ENCODE results near the gene KRTAP4-8.
"Not testable (repeated sequence)": the region's sequence is repeated elsewhere in the genome, so short reads cannot be mapped to it uniquely, and the experiment has no call there.

The KRTAP4-8 gene

GRCh38 chr17:41107941-41108450 lies 10.1 kb upstream of the KRTAP4-8 start:
- H3K27me3 ChIP-seq (replicated peaks; ENCODE audit: control insufficient read depth, insufficient read depth, low read length), result no peaks in the 10 kb centered on the region; the same call in 1 of the 2 replicates
- no peak for DNase-seq (ENCODE audit: extremely low read depth, insufficient read length)
- H3K4me3 ChIP-seq (replicated peaks; ENCODE audit: low read depth, low read length), result no peak overlapping the region
- no peaks in the 10 kb centered on the region for H3K36me3 ChIP-seq (ENCODE audit: control insufficient read depth, insufficient read depth, low read length)
- no peak for TF ChIP-seq CTCF (IDR thresholded peaks at IDR 0.05; ENCODE audit: insufficient read depth, low read length, poor library complexity, severe bottlenecking)

GRCh38 chr17:41105347-41105746 lies 7.4 kb upstream of the KRTAP4-8 start, which contains the start of gene KRTAP4-9:
Gene KRTAP4-9 (plus strand): TSS chr17:41105389. CDS start chr17:41105389, 0 bp downstream.
- not testable (repeated sequence) for H3K27me3 ChIP-seq (replicated peaks; ENCODE audit: control insufficient read depth, insufficient read depth, low read length); H3K4me3 ChIP-seq (replicated peaks; ENCODE audit: low read depth, low read length); H3K36me3 ChIP-seq (ENCODE audit: control insufficient read depth, insufficient read depth, low read length); DNase-seq (ENCODE audit: extremely low read depth, insufficient read length)

GRCh38 chr17:41104386-41105038 lies 6.6 kb upstream of the KRTAP4-8 start:
- H3K27me3 ChIP-seq (replicated peaks; ENCODE audit: control insufficient read depth, insufficient read depth, low read length); DNase-seq (ENCODE audit: extremely low read depth, insufficient read length); H3K36me3 ChIP-seq (ENCODE audit: control insufficient read depth, insufficient read depth, low read length); H3K4me3 ChIP-seq (replicated peaks; ENCODE audit: low read depth, low read length): not testable (repeated sequence)

GRCh38 chr17:41103896-41104295 lies 6.0 kb upstream of the KRTAP4-8 start:
- no peak for TF ChIP-seq CTCF (IDR thresholded peaks at IDR 0.05; ENCODE audit: insufficient read depth, low read length, poor library complexity, severe bottlenecking)
- no peaks in the 10 kb centered on the region; the same call in 1 of the 2 replicates for H3K27me3 ChIP-seq (replicated peaks; ENCODE audit: control insufficient read depth, insufficient read depth, low read length)
- no peaks in the 10 kb centered on the region for H3K36me3 ChIP-seq (ENCODE audit: control insufficient read depth, insufficient read depth, low read length)
- DNase-seq (ENCODE audit: extremely low read depth, insufficient read length), result no peak
- no peak overlapping the region for H3K4me3 ChIP-seq (replicated peaks; ENCODE audit: low read depth, low read length)

GRCh38 chr17:41101586-41102259 lies 3.8 kb upstream of the KRTAP4-8 start, which contains the start of gene KRTAP4-16:
Gene KRTAP4-16 (minus strand): TSS chr17:41102209. CDS start chr17:41102209, 0 bp downstream.
- Histone ChIP-seq H3K36me3 (ENCODE audit: control insufficient read depth, insufficient read depth, low read length) (no peaks in the 10 kb centered on the region), H3K4me3 (replicated peaks; ENCODE audit: low read depth, low read length) (no peak within 1 kb of the TSS), H3K27me3 (replicated peaks; ENCODE audit: control insufficient read depth, insufficient read depth, low read length) (no peaks in the 10 kb centered on the region)
- no peak for TF ChIP-seq CTCF (IDR thresholded peaks at IDR 0.05; ENCODE audit: insufficient read depth, low read length, poor library complexity, severe bottlenecking)
- no peak for DNase-seq (ENCODE audit: extremely low read depth, insufficient read length)

- not testable (repeated sequence) for DNase-seq (ENCODE audit: extremely low read depth, insufficient read length); H3K36me3 ChIP-seq (ENCODE audit: control insufficient read depth, insufficient read depth, low read length); H3K4me3 ChIP-seq (replicated peaks; ENCODE audit: low read depth, low read length); H3K27me3 ChIP-seq (replicated peaks; ENCODE audit: control insufficient read depth, insufficient read depth, low read length)
Measured at GRCh38 chr17:41099682-41100480, 1.9 kb upstream of the KRTAP4-8 start.

GRCh38 chr17:41098481-41098880 lies 539 bp upstream of the KRTAP4-8 start:
- DNase-seq (ENCODE audit: extremely low read depth, insufficient read length), result no peak
- no peaks in the 10 kb centered on the region for H3K27me3 ChIP-seq (replicated peaks; ENCODE audit: control insufficient read depth, insufficient read depth, low read length)

More at GRCh38 chr17:41098481-41098880, 539 bp upstream of the KRTAP4-8 start:
- no peaks in the 10 kb centered on the region for H3K36me3 ChIP-seq (ENCODE audit: control insufficient read depth, insufficient read depth, low read length)
- no peak overlapping the region for H3K4me3 ChIP-seq (replicated peaks; ENCODE audit: low read depth, low read length)
- no peak for TF ChIP-seq CTCF (IDR thresholded peaks at IDR 0.05; ENCODE audit: insufficient read depth, low read length, poor library complexity, severe bottlenecking)

Measured in GM06990 (cell line).